SK-N-SH (cell line): Measurements from ENCODE around the gene CLEC19A. TPM values are rescaled to one million over a fixed set of nuclear protein-coding genes. Genes with fewer than 3 reads are reported as not detected.

Experiments
- CTCF ChIA-PET: fragments of 300-600, 350-600 bp; formaldehyde crosslinking; extraction: SDS; loops from one replicate; lab custom pipeline; 2021; lab: Yijun Ruan, JAX
- POLR2A ChIA-PET: fragments of 350-600 bp; sonication (Branson Sonifier 250); formaldehyde crosslinking; extraction: SDS; loops from one replicate; lab custom pipeline; 2020; ENCODE audit warnings: antibody characterized with exemption, inconsistent platforms; lab: Yijun Ruan, JAX
- DNase-seq: peaks from one replicate; pipeline ENCODE4 v3.0.0; 2012
- H2AFZ ChIP-seq: fragments of 200-600 bp; sonication (generic); 2 replicates; pipeline ENCODE4 v1.8.1; 2016; ENCODE audit warnings: antibody characterized with exemption, mild to moderate bottlenecking, low read depth
- H3F3A ChIP-seq: fragments of 200-600 bp; sonication (generic); replicated peaks from 2 replicates; pipeline ENCODE3; 2016; ENCODE audit warnings: antibody characterized with exemption, mild to moderate bottlenecking; ENCODE audit not compliant: insufficient read depth
- H3K27ac ChIP-seq, 2 experiments: fragments of 200-500 bp in 1 of 2; fragments of 200-600 bp in 1 of 2; sonication (Bioruptor generic) in 1 of 2; sonication (generic), shearing (Covaris generic) in 1 of 2; 2 replicates each; pipeline versions ENCODE4 v1.5.1 to v1.6.1; 2014 to 2016; ENCODE audit warnings: low read depth in 2 of 2, inconsistent platforms in 1 of 2, low read length in 1 of 2, mild to moderate bottlenecking in 1 of 2, mixed read lengths in 1 of 2
- H3K27me3 ChIP-seq: fragments of 200-600 bp; sonication (generic), shearing (Covaris generic); 2 replicates; pipeline ENCODE4 v1.6.1; 2016; ENCODE audit warnings: mixed run types; ENCODE audit not compliant: insufficient read depth
- H3K36me3 ChIP-seq, 2 experiments: fragments of 200-500 bp in 1 of 2; fragments of 200-600 bp in 1 of 2; sonication (Bioruptor generic) in 1 of 2; sonication (generic) in 1 of 2; replicated peaks in 1 of 2; 2 replicates each; pipeline versions ENCODE3 to v1.5.1; 2014 to 2016; ENCODE audit warnings: low read length in 1 of 2, mild to moderate bottlenecking in 1 of 2; ENCODE audit not compliant: insufficient read depth in 2 of 2, control insufficient read depth in 1 of 2
- H3K4me1 ChIP-seq, 2 experiments: fragments of 200-500 bp in 1 of 2; fragments of 200-600 bp in 1 of 2; sonication (Bioruptor generic) in 1 of 2; sonication (generic), shearing (Covaris generic) in 1 of 2; 2 replicates each; pipeline versions ENCODE4 v1.5.1 to v1.6.1; 2014 to 2016; ENCODE audit warnings: low read depth in 1 of 2, low read length in 1 of 2, mixed run types in 1 of 2; ENCODE audit not compliant: insufficient read depth in 2 of 2, control insufficient read depth in 1 of 2
- H3K4me2 ChIP-seq: fragments of 200-600 bp; sonication (generic), shearing (Covaris generic); 2 replicates; pipeline ENCODE4 v1.6.1; 2017; ENCODE audit warnings: mixed run types
- H3K4me3 ChIP-seq, 2 experiments: fragments of 200-500 bp in 1 of 2; fragments of 200-600 bp in 1 of 2; sonication (Bioruptor generic) in 1 of 2; sonication (generic), shearing (Covaris generic) in 1 of 2; 2 replicates each; pipeline versions ENCODE4 v1.5.1 to v1.8.1; 2014 to 2016; ENCODE audit warnings: low read depth in 2 of 2, inconsistent platforms in 1 of 2, low read length in 1 of 2, mild to moderate bottlenecking in 1 of 2, mixed read lengths in 1 of 2, moderate library complexity in 1 of 2
- H3K79me2 ChIP-seq: fragments of 200-600 bp; sonication (generic); 2 replicates; pipeline ENCODE4 v1.8.1; 2017; ENCODE audit warnings: mild to moderate bottlenecking; ENCODE audit not compliant: insufficient read depth
- H3K9ac ChIP-seq: fragments of 200-600 bp; sonication (generic); 2 replicates; pipeline ENCODE4 v1.6.1; 2017; ENCODE audit warnings: mixed run types
- H3K9me2 ChIP-seq: fragments of 200-600 bp; sonication (generic); 2 replicates; pipeline ENCODE4 v1.6.1; 2017; ENCODE audit warnings: mixed run types
- H3K9me3 ChIP-seq: fragments of 200-600 bp; sonication (generic); 2 replicates; pipeline ENCODE4 v1.6.1; 2017; ENCODE audit warnings: mixed run types, mild to moderate bottlenecking, moderate library complexity
- H4K20me1 ChIP-seq: fragments of 200-600 bp; sonication (generic); 2 replicates; pipeline ENCODE4 v1.6.1; 2017; ENCODE audit warnings: mild to moderate bottlenecking, mixed run types; ENCODE audit not compliant: insufficient read depth
- EZH2phosphoT487 ChIP-seq: fragments of 200-600 bp; sonication (generic); IDR thresholded peaks from 2 replicates; pipeline ENCODE4 v1.6.1; 2017; ENCODE audit warnings: low read depth, mixed run types, mild to moderate bottlenecking, antibody characterized with exemption, moderate library complexity, borderline replicate concordance
- GABPA ChIP-seq: IDR thresholded peaks from 2 replicates; pipeline ENCODE4 v1.4.0; 2012; ENCODE audit warnings: low read depth, mild to moderate bottlenecking
- JUND ChIP-seq: IDR thresholded peaks from 2 replicates; pipeline ENCODE4 v1.4.0; 2012
- POLR2AphosphoS5 ChIP-seq: IDR thresholded peaks from 2 replicates; pipeline ENCODE4 v1.6.1; 2012; ENCODE audit warnings: low read depth, low read length
- RFX5 ChIP-seq: IDR thresholded peaks from 2 replicates; pipeline ENCODE4 v1.6.1; 2012; ENCODE audit warnings: mild to moderate bottlenecking, improper control_type of control experiment, low read length
- SMC3 ChIP-seq: IDR thresholded peaks from 2 replicates; pipeline ENCODE4 v1.6.1; 2012; ENCODE audit warnings: low read depth, low read length, improper control_type of control experiment
- YY1 ChIP-seq: IDR thresholded peaks from 2 replicates; pipeline ENCODE4 v1.4.0; 2012; ENCODE audit warnings: low read depth, mild to moderate bottlenecking
- WGBS: methylation state at CpG from one replicate; pipeline ENCODE4 v1.1.6; 2017; ENCODE audit warnings: low lambda C conversion rate; 5-methylcytosine and 5-hydroxymethylcytosine counted together
- polyA plus RNA-seq, 3 experiments: library from polyadenylated mRNA; depleted of rRNA; stranded (reverse); fragments of >200 nt; gene quantifications; 2 replicates each; pipeline ENCODE4 v1.2.3, GENCODE V29; 2012
- TF ChIP-seq, protein P1 (sequence below): IDR thresholded peaks from 2 replicates; pipeline ENCODE4 v1.4.0; 2012; ENCODE audit warnings: low read depth, borderline replicate concordance
- TF ChIP-seq, protein P2 (sequence below): fragments of 150-350 bp; IDR thresholded peaks from 2 replicates; pipeline ENCODE4 v1.6.1; 2017; ENCODE audit warnings: antibody characterized with exemption, low read length, low read depth, borderline replicate concordance

The CLEC19A gene
- polyA plus RNA-seq, 1 of the 3 experiments (the other 2 are of a cell fraction) = not detected

DNA sequence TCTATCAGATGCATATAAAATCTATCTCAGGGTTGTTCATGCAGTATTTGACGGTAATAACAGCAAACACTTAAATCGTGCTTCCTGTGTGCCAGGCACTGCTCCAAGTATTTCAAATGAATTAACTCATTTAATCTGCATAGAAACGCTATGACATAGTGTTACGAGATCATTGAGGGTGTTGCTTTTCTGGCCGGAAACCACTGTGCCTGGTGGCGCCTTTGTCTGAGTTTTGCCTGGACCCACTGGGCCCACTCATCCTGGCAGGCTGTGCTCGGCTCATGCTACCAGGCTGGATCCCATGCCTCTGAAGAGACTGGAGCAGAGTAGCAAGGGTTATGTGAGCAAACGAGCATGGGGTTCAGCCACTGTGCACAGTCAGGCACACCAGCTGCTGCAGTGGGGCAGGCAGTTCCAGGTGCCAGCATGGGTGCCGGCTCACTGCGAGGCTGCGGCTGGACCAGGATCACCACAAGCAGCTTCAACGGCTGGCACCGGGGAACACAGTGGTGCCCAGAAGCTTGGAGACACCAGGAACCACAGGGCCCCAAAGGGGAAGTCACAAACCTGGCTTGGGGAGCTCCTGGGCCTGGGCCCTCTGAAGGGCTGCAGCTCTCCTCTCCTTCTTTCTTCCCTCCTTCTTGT lies 45.9 kb upstream of the CLEC19A start:
- Histone ChIP-seq H2AFZ (no peak overlapping the region), H3K9ac (no peak overlapping the region), H3K79me2 (no peaks in the 10 kb centered on the region), H3K36me3 (no peaks in the 10 kb centered on the region), H3F3A (no peaks in the 10 kb centered on the region), H3K9me2 (no peaks in the 10 kb centered on the region), H3K4me3 (no peak overlapping the region), H3K4me1 (no peaks in the 10 kb centered on the region), H3K4me2 (no peak overlapping the region), H3K27me3 (no peaks in the 10 kb centered on the region), H3K9me3 (no peaks in the 10 kb centered on the region), H3K27ac (no peak overlapping the region), H4K20me1 (no peaks in the 10 kb centered on the region)
- WGBS = 43% methylated on average over 6 of the region's 13 CpGs
- ChIA-PET POLR2A (no interaction called here), CTCF (no interaction called here)
- TF ChIP-seq YY1 = no peak
- TF ChIP-seq RFX5 = no peak
- TF ChIP-seq JUND = no peak
- TF ChIP-seq, protein P1, sequence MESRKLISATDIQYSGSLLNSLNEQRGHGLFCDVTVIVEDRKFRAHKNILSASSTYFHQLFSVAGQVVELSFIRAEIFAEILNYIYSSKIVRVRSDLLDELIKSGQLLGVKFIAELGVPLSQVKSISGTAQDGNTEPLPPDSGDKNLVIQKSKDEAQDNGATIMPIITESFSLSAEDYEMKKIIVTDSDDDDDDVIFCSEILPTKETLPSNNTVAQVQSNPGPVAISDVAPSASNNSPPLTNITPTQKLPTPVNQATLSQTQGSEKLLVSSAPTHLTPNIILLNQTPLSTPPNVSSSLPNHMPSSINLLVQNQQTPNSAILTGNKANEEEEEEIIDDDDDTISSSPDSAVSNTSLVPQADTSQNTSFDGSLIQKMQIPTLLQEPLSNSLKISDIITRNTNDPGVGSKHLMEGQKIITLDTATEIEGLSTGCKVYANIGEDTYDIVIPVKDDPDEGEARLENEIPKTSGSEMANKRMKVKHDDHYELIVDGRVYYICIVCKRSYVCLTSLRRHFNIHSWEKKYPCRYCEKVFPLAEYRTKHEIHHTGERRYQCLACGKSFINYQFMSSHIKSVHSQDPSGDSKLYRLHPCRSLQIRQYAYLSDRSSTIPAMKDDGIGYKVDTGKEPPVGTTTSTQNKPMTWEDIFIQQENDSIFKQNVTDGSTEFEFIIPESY = no peak
- TF ChIP-seq, protein P2, sequence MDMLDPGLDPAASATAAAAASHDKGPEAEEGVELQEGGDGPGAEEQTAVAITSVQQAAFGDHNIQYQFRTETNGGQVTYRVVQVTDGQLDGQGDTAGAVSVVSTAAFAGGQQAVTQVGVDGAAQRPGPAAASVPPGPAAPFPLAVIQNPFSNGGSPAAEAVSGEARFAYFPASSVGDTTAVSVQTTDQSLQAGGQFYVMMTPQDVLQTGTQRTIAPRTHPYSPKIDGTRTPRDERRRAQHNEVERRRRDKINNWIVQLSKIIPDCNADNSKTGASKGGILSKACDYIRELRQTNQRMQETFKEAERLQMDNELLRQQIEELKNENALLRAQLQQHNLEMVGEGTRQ = no peak
- no peak for DNase-seq

- Histone ChIP-seq H3F3A (no peaks in the 10 kb centered on the region), H3K79me2 (no peaks in the 10 kb centered on the region), H3K9ac (no peak overlapping the region), H3K36me3 (no peaks in the 10 kb centered on the region), H3K4me1 (no peaks in the 10 kb centered on the region), H3K27ac (no peak overlapping the region), H3K9me3 (no peaks in the 10 kb centered on the region), H3K4me2 (no peak overlapping the region), H3K27me3 (no peaks in the 10 kb centered on the region), H4K20me1 (no peaks in the 10 kb centered on the region), H3K4me3 (no peak overlapping the region), H3K9me2 (no peaks in the 10 kb centered on the region), H2AFZ (no peak overlapping the region)
- TF ChIP-seq POLR2AphosphoS5 = no peak
- no peak for TF ChIP-seq EZH2phosphoT487
- no peak for TF ChIP-seq SMC3
- no peak for TF ChIP-seq GABPA
- DNase-seq = no peak
- 60% methylated on average over 5 of the region's 7 CpGs for WGBS
- CTCF ChIA-PET = no interaction called here
- POLR2A ChIA-PET = no interaction called here
Observed at GRCh38 chr16:19240494-19240893, 45.0 kb upstream of the CLEC19A start.
